GM19035 (cell line): ENCODE data around the gene ZBTB39.
"Not testable (repeated sequence)": the region's sequence is repeated elsewhere in the genome, so short reads cannot be mapped to it uniquely, and the experiment has no call there.

Experiments used
- ATAC-seq: cut with Tn5 transposase; IDR thresholded peaks from one replicate; pipeline ENCODE4 v1.9.1; 2021; ENCODE audit not compliant: unreplicated experiment

ZBTB39 gene

GRCh38 chr12:57033431-57033830 is 27.1 kb upstream of the ZBTB39 start:
- no peak for ATAC-seq

DNA sequence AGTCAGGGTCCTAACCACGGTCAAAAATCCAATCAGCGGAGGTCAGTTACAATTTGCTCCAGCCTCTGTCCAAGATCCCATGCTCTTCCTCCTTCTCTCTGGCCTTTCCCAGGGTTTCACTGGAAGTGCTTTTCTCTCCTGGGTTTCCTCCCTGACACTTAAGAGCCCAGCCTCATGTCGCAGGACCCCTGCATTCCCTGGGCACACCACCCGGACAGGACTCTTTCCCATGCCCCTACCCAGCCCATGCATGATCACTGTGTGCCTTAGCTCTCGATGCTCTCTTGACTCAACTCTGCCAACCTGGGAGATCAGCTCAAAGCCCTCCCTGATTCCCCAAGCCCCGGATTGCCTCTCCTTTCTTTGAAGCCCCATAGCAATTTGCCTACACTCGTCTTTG is 25.4 kb upstream of the ZBTB39 start:
- ATAC-seq = no peak

DNA sequence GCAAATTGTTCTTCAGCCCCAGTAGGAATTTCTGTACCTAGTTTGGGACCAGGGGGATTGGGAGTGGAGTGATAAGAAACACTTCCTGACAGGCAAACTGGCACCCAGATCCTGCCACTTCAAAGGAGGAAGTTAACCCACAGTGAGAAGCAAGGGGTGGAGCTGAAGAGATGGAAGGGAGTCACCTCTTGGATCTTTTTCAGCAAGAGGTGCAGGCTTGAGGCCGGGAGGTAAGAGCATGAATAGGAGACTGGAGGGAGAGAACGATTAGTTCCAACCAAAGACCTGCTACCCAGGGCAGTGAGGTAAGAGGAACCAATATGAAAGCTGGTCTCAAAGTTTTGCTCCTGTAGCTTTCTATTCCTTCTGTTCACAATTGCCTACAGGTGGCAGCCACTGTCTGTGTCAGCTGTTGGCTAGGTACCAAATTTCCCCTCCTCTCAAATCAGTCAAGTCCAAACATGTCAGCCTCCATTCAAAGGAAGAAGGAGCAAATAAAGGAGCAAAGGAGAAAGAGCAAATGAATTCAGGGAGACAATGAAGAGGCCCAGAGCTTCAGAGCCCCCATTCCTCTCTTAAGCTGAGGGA is 24.9 kb upstream of the ZBTB39 start:
- no peak for ATAC-seq

- no peak for ATAC-seq
These were observed 23.1 kb upstream of the ZBTB39 start for GRCh38 chr12:57029457-57029856.

GRCh38 chr12:57027805-57028153 is 21.4 kb upstream of the ZBTB39 start:
- ATAC-seq = no peak

DNA sequence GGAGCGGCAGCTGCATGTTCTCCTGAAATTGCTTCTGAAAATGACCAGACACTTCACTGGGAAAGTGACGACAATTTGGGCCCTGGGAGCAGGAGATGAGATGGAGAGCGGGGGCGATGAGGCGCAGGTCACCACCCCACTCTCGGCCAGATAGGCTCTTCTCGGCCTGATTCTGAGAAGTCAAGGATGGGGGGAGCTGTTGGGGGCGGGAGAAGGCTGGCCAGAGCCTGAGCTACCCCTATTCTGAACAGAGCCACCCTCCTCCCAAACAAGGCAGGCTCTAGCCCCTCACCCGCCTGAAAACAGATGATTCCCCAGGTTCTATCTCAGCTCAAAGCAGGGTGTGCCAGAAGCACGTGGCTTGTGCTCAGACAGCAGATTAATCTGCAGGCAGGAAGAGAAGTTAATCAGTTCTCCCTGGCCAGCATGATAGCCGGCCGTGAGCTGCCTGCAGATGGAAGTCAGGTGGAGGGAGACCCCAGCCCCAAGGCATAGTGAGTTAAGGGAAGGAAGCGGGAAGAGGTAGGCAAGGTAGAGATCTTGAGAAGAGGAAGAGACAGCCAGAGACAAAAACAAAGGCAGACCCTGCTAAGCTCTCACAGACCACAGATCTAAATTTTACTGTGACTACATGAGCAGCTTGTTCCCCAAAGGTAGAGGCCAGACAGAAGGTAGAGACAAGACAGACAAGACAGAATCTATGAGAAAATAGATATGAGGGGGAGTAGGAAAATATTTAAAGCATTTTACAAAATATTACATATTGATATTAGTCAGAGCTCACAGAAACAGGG is 20.9 kb upstream of the ZBTB39 start:
- no peak for ATAC-seq

GRCh38 chr12:57025196-57025595 is 18.9 kb upstream of the ZBTB39 start:
- ATAC-seq = no peak

- not testable (repeated sequence) for ATAC-seq
These were observed 16.0 kb upstream of the ZBTB39 start for GRCh38 chr12:57022324-57022723.

GRCh38 chr12:57019983-57020719 is 13.8 kb upstream of the ZBTB39 start:
- no peak for ATAC-seq

DNA sequence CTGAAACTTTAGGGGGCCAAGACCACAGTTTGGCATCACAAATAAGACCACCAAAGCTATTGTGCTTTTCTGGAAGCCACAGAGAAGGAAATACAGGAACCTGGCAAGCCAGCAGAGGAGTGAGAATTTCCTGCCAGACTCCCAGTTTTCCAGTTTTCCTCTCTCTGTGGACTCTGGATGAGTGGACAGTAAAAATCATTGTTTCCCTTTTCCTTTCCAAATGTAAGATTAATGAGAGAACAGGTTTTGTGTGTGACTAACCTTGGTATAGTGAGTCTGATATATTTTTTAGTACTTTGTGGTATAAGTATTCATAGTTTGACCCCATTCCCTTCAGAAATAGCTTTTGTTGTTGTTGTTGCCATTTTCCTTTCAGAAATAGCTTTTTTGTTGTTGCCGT is 12.6 kb upstream of the ZBTB39 start:
- no peak for ATAC-seq

- ATAC-seq = not testable (repeated sequence)
These were observed 12.0 kb upstream of the ZBTB39 start for GRCh38 chr12:57018353-57018752.

DNA sequence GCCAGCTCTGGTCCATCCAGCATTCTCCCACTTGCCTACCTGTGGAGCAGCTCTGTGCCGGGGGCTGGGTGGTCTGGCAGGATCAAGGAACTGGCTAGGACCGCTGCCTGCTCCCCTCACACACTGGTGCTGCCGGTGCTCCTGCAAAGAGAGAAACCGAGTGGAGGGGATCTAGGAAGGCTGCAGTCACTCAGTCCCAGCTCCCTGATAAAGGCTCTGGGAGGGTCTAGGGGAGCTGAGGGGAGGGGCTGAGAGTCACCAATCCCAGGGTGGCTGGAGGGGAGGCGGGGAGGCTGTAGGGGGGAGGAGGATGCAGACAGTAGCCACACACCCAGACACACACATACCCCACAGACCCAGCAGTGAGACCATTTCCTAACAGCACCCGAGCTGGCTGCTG is 10.0 kb upstream of the ZBTB39 start, which contains the start of gene TAC3:
Gene TAC3, minus strand, starts transcription at position 182 of the 400 bp plus-strand sequence. CDS start 732 bp downstream, outside the sequence.
- no peak for ATAC-seq

- peak; percentile 60 for ATAC-seq
These were observed 6.5 kb upstream of the ZBTB39 start for GRCh38 chr12:57012600-57013465.

DNA sequence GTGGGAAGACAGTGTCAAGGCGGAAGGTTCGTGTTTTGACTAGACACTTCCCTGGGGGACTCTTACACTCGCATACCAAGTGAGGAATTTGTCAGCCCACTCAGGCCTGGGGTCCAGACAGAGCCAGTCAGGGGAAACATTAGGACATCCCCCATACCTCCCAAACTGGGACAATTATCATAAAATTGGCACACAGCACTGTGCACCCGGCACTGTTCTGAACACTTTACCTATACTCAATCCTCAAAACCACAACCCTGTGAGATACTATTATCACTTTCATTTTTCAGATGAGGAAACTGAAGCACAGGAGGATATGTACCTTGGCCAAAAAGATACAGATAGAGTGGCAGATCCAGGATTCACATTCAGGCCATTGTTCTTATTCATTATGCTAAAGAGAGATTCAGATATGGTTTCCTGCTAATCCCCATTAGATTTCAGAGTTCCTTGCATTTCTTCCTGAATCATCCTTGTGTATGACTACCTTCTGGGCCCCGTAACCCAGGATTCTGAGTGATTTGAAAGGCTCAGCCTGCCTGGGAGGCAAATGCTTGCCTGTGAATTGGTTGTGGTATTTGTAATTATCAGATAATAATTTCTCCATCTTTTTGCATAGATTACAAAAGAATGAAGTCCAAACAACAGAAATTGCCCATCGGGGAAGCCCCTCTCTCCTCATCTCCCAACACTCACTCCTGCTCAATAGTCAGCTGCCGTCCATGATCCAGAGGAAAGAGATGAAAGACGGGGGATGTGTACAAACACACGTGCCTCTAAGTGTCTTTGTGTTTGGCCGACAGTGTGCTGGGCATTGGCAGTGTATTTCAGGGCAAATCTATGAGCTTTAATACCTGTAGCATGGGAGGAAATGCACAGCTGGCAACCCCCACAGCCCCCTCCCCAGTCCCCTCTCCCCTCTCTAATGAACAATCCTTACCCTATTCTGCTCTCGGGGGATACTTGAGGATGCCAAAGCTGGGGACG is 5.4 kb upstream of the ZBTB39 start:
- peak; percentile 51 for ATAC-seq

DNA sequence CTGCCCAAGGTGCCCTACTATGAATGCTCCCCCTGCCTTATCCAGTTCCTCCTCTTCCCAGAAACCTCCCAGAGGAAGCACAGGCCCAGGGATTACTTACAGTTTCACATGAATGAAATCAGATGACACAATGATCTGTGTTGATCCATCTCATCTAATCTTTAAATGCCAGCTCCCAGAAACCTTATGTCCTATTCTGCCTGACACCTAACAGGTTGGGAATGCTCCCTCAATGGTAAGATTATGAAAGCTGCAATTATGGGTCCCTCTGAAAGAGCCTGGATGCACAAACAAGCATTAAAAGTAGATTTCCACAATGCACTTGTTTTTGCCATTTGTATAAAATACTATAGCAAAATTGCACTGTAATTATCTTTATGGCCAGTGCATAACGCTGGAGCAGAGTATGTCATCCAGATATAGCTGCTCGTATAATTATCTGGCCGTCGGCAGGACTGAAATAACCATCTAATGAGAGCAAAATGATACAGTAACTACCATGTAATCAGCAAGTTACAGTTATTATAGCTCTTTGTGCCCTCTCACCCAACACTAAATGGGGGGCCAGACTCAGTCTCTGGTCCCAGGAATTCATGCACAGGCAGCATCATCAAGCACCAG is 4.4 kb upstream of the ZBTB39 start:
- ATAC-seq = no peak

- ATAC-seq = no peak
These were observed 3.7 kb upstream of the ZBTB39 start for GRCh38 chr12:57009949-57010626.

- ATAC-seq = no peak
These were observed 1.8 kb upstream of the ZBTB39 start for GRCh38 chr12:57008178-57008577.

DNA sequence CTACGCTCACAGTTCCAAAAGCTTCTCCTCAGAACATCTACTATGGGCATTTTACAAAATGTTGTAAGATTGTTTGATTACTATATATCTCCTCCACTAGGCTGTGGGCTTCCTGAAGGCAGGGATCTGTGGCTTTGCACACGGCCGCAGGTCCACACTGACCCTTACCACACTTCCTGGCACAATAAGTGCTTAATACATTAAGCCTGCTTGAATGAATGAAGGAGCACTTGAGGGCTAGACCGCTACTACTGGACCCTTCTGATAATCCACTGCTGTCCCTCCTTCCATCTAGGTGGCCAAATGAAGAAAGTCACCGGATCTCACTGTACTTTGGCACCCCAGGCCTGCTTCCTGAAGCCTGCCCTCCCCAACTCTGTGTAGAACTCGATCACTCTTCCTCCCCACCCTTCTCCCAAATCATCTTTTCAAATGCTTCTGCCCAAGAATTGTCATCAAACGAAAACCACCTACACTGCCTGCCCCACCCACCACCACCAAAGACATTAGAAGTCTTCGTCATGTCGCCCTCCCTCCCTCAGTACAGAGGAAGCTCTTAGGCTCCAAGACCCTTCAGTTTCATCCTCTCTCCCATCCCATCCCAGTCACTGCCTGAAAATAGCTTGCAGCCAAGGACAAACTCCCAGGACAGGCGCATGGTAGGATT is 596 bp upstream of the ZBTB39 start:
- ATAC-seq = no peak
